Kidney epithelial cell (primary cell): Measurements from ENCODE around the gene ABCA13. TPM values are rescaled to one million over a fixed set of nuclear protein-coding genes. Genes with fewer than 3 reads are reported as not detected.

Experiments used
- DNase-seq: peaks from one replicate; pipeline ENCODE4 v3.0.0-alpha.2; 2010; ENCODE audit warnings: low read depth
- H3K27me3 ChIP-seq: 2 replicates; pipeline ENCODE4 v1.6.0; 2011; ENCODE audit warnings: low read length; ENCODE audit not compliant: control insufficient read depth, insufficient read depth
- H3K36me3 ChIP-seq: 2 replicates; pipeline ENCODE4 v1.5.1; 2011; ENCODE audit warnings: low read length; ENCODE audit not compliant: control insufficient read depth, insufficient read depth
- H3K4me3 ChIP-seq: 2 replicates; pipeline ENCODE4 v1.5.1; 2011; ENCODE audit warnings: low read depth, mild to moderate bottlenecking, control low read depth, low read length
- CTCF ChIP-seq: IDR thresholded peaks from 2 replicates; pipeline ENCODE4 v1.5.1; 2011; ENCODE audit warnings: mild to moderate bottlenecking, moderate library complexity, low read length, control low read depth, inconsistent platforms; ENCODE audit not compliant: insufficient read depth, poor library complexity, severe bottlenecking
- total RNA-seq: library from RNA; depleted of rRNA; stranded (reverse); fragments of >200 nt; gene quantifications from 2 replicates; pipeline ENCODE4 v1.2.3, GENCODE V29; 2015

ABCA13 gene
- total RNA-seq, 1 donor from 2014 or later, result 0.71 TPM

- Histone ChIP-seq H3K36me3 (no peaks in the 10 kb centered on the region), H3K27me3 (no peaks in the 10 kb centered on the region), H3K4me3 (no peak overlapping the region)
- TF ChIP-seq CTCF, result peak; percentile 64
- DNase-seq, result no peak
Measured at GRCh38 chr7:48424731-48425130, 253.5 kb downstream of the ABCA13 start.

DNA sequence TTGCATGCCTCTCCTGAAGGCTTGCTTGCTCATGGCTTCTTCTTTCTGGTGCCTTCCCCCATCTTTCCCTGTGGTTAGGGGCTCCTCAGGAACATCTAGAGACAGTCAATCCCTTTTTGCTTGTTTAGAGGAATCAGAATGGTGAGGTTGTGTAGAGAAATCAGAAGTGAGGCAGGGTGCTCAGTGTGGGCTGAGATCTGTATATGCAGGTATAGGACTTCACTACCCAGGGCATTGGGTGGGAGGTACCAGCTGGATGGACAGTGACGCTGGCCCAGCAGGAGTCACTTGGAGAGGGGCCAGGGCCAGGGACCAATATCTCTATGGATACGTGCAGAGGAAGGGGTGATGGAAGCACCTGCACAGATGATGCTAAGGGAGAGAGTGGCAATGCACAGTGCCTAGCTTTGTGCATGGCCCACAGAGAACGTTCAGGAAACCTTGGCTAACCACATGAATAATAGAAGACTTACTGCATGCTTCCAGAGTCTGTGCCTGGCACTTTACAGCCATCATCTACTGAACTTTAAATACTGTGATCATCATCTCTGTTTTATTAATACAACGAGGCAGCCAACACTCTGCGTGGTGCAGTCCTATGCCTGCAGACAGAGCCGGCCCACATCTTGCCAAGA, 255.2 kb downstream of the ABCA13 start:
- no peak for DNase-seq
- TF ChIP-seq CTCF, result no peak
- H3K4me3 ChIP-seq, result no peak overlapping the region
- H3K36me3 ChIP-seq, result no peaks in the 10 kb centered on the region
- H3K27me3 ChIP-seq, result no peaks in the 10 kb centered on the region

DNA sequence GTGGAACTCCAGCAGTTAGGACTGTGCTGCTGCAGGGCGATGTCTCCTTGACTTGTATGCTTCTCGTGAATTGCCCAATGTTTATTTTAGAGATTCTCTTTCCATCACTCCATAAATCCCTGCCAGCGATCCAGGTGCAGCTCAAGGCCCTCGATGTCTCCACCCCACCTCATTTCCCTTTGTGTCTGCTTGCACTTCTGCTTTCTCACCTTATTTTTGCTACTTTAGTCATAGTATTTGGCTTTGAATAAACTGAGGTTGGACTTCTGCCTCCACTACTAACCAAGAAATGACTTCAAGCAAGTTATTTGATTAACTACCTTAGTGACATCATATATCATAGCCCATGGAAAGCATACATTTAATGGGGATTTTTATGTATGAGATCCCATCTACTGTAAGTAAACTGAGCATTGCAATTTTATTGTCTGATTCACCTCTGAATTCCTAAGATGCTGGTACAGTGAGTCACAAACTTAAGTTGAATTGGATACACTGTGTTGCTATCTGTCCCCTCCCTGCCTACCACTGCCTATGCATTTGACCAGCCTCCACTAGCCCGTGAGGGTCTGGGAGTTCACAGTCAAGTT, 255.8 kb downstream of the ABCA13 start:
- no peaks in the 10 kb centered on the region for H3K36me3 ChIP-seq
- H3K27me3 ChIP-seq, result no peaks in the 10 kb centered on the region
- H3K4me3 ChIP-seq, result no peak overlapping the region
- peak; percentile 77 for DNase-seq
- TF ChIP-seq CTCF, result no peak

DNA sequence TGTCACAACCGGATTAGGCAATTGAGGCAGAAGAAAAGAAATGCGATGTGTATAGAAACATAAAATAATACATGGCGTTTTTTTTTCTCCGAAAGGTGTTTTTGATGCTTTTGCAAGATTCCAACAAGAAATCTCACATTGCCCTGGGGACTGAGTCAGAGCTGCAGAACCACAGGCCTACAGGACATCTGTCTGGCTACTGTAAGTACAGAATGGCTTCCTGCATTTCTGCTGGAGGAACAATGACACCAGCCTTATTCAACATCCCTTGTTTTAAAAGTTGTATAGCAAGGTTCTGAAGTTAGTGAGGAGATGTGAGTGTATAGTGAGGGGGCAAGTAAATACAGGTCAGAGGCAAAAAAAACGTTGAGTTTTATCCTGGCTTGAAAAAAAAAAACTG, 256.4 kb downstream of the ABCA13 start:
- Histone ChIP-seq H3K27me3 (no peaks in the 10 kb centered on the region), H3K4me3 (no peak overlapping the region), H3K36me3 (no peaks in the 10 kb centered on the region)
- DNase-seq, result no peak
- no peak for TF ChIP-seq CTCF

DNA sequence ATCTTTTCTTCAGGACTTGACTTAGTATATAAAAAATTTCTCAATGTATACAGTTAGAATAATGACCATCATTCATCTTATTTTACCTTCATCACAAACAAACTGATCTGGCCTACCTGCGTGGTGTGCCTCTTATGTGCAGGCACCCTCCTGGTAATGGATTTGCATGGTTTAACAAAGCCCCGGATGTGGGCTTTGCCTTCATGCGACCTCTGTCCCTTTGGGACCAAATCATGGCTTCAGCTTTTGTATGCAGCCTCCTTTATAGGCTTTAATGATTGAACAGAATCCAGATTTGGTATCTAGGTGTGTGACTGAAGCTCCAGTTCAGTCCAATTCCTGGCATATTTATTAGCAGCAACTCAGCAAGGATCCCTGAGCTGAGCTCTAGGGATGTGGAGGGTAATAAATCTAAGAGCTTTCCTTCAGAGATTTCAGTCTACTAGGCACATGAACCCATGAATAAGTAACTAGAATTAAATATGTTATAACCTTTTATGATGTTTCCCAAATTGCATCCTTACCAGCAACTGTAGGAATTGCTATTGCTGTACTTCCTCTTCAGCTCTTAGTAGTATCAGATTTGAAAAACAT, 256.9 kb downstream of the ABCA13 start:
- TF ChIP-seq CTCF, result no peak
- no peaks in the 10 kb centered on the region for H3K36me3 ChIP-seq
- DNase-seq, result no peak
- H3K4me3 ChIP-seq, result no peak overlapping the region
- no peaks in the 10 kb centered on the region for H3K27me3 ChIP-seq
